SK-N-SH (cell line): Measurements from ENCODE around the gene RAVER2.

Experiments used
- CTCF ChIP-seq: fragments of 200-600 bp; sonication (generic); IDR thresholded peaks from 2 replicates; pipeline ENCODE4 v1.6.1; 2017; ENCODE audit warnings: antibody characterized with exemption, mild to moderate bottlenecking, moderate library complexity
- JUND ChIP-seq: IDR thresholded peaks from 2 replicates; pipeline ENCODE4 v1.4.0; 2012
- REST ChIP-seq: IDR thresholded peaks from 2 replicates; pipeline ENCODE4 v1.6.1; 2012; ENCODE audit warnings: mild to moderate bottlenecking, low read depth, low read length, moderate library complexity
- ZBTB33 ChIP-seq: IDR thresholded peaks from 2 replicates; pipeline ENCODE4 v1.4.0; 2012; ENCODE audit warnings: low read depth, borderline replicate concordance

- TF ChIP-seq JUND (no peak), CTCF (no peak), ZBTB33 (no peak), REST (no peak)
Observed at GRCh38 chr1:64839261-64839660, 94.4 kb downstream of the RAVER2 start.
